ENCODE measurements around the gene EXOC6B. TPM values are rescaled to one million over a fixed set of nuclear protein-coding genes. Genes with fewer than 3 reads are reported as not detected.

Gene EXOC6B
- total and polyA plus RNA-seq, 2 of the 8 experiments (the other 6 are each of a cell fraction or from before 2014, with no cell fraction given), result 13.5 to 33.0 TPM

DNA sequence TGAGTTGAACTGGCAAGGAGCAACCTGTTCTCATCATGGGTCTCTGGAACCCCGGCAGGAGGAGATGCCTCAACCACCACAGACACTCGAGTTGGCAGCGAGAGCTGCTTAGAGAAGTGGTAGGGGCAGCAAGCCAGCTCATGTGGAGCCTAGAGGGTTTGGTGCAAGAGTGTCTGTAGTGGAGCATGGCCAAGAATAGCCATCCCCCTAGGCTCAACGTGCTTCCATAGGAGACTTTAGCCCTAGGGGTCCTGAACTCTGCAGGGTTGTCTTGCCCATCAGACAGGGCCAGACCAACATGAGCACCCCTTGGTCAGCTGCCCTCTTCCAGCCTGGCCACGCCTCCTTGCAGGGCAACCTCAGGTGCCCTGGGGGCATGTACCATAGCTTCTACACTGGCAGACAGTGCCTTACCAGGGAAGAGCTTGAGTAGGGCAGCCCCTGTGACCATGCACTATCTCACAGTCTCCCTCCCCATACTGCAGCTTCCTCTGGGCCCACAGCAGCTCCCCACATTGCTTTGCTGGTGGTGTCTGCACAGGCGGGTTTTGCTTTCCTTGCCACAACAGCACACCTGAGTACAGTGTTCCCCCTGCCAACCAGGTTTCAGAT lies 187.1 kb downstream of the EXOC6B start:
- Histone ChIP-seq H3K9me3 (ENCODE audit: insufficient read depth in 2 of 2, low read depth in 1 of 2, low read length in 1 of 2) (peaks cover 9 to 11% of the 10 kb centered on the region in 2 experiments; a peak in 2 of 4 replicates), H3K27me3 (replicated peaks in 1 of 4; ENCODE audit: control insufficient read depth in 3 of 4, extremely low read depth in 1 of 4, insufficient read depth in 3 of 4, low read length in 3 of 4) (no peaks in the 10 kb centered on the region), H2AFZ (ENCODE audit: low read length) (no peak overlapping the region), H4K20me1 (replicated peaks in 1 of 2; ENCODE audit: control insufficient read depth in 1 of 2, insufficient read depth in 2 of 2, low read length in 2 of 2) (peaks cover 0 to 3% of the 10 kb centered on the region in 2 experiments), H3K4ac (replicated peaks; ENCODE audit: insufficient read length, low read depth, low read length) (no peak overlapping the region), H2BK12ac (ENCODE audit: low read depth, low read length) (no peak overlapping the region), H3K9ac (replicated peaks in 1 of 4; ENCODE audit: extremely low read depth in 1 of 4, low read depth in 3 of 4, low read length in 3 of 4) (no peak overlapping the region; a peak in 1 of 7 replicates), H3K27ac (ENCODE audit: low read depth, low read length) (no peak overlapping the region), H4K91ac (replicated peaks; ENCODE audit: insufficient read length, low read length) (no peak overlapping the region), H2BK120ac (replicated peaks; ENCODE audit: low read depth, low read length) (no peak overlapping the region), H4K5ac (ENCODE audit: insufficient read length, low read depth, low read length) (no peak overlapping the region), H2BK15ac (ENCODE audit: low read length) (no peak overlapping the region), H4K8ac (ENCODE audit: extremely low read depth, insufficient read depth, low read length) (no peak overlapping the region), H2BK20ac (ENCODE audit: low read length) (no peak overlapping the region), H3K4me3 (ENCODE audit: extremely low read depth in 1 of 4, insufficient read depth in 2 of 4, low read depth in 3 of 4, low read length in 4 of 4) (no peak overlapping the region), H3K36me3 (ENCODE audit: control insufficient read depth in 2 of 4, insufficient read depth in 4 of 4, low read length in 3 of 4) (no peaks in the 10 kb centered on the region), H2AK5ac (ENCODE audit: low read depth, low read length) (no peak overlapping the region), H3K79me2 (ENCODE audit: control insufficient read depth in 1 of 2, insufficient read depth in 2 of 2, low read length in 2 of 2) (0 out of 4 replicates have a peak, but pooled peaks cover 0 to 4% of the 10 kb centered on the region in 2 experiments), H3K4me1 (replicated peaks in 1 of 4; ENCODE audit: control insufficient read depth in 3 of 4, insufficient read depth in 4 of 4, low read length in 3 of 4) (no peaks in the 10 kb centered on the region), H3K18ac (ENCODE audit: extremely low read depth, low read length) (no peak overlapping the region), H3K56ac (replicated peaks; ENCODE audit: insufficient read length, low read depth, low read length) (no peak overlapping the region), H3K79me1 (ENCODE audit: low read depth, low read length) (no peaks in the 10 kb centered on the region; the same call in 1 of the 2 replicates), H2BK5ac (ENCODE audit: low read depth, low read length) (0 out of 2 replicates have a peak overlapping the region, but pooled peaks have one; percentile 15), H3K23me2 (ENCODE audit: low read depth, low read length) (no peaks in the 10 kb centered on the region), H3K14ac (ENCODE audit: insufficient read length) (no peak overlapping the region), H3K4me2 (ENCODE audit: insufficient read depth in 1 of 2, low read depth in 2 of 2, low read length in 2 of 2) (no peak overlapping the region), H3K23ac (ENCODE audit: insufficient read length) (no peak overlapping the region)
- WGBS, 2 experiments (ENCODE audit: extremely low coverage in 1 of 2, insufficient coverage in 1 of 2, insufficient read length in 1 of 2, insufficient replicate concordance in 2 of 2, low coverage in 1 of 2, low lambda C conversion rate in 2 of 2, missing lambda C conversion rate in 1 of 2), result 88% methylated on average over 6 of the region's 6 CpGs; no CpG with 5 or more reads in 1 of the 2 experiments
- no peak for FAIRE-seq
- ChIA-PET POLR2A (ENCODE audit: partially characterized antibody) (no interaction called here), CTCF (ENCODE audit: partially characterized antibody) (interaction anchor here (1.0 to 1.2 kb wide), 2 partner anchors 106 to 108 kb away, joined by 3 read pairs; no protein-coding TSS in a partner anchor)
- no peak for DNase-seq (ENCODE audit: low read depth in 1 of 2, low spot score in 2 of 2)
- TF ChIP-seq ZNF274 (IDR thresholded peaks at IDR 0.05; ENCODE audit: borderline replicate concordance, extremely low read depth, low read length), result no peak
